ENCODE measurements around the gene KRTAP6-2. TPM values are rescaled to one million over a fixed set of nuclear protein-coding genes. Genes with fewer than 3 reads are reported as not detected.
A peak's percentile ranks its signal among the peaks of the same experiment; 100 is the strongest.

KRTAP6-2 gene
- total RNA-seq, 4 donors from 2014 or later = not detected

DNA sequence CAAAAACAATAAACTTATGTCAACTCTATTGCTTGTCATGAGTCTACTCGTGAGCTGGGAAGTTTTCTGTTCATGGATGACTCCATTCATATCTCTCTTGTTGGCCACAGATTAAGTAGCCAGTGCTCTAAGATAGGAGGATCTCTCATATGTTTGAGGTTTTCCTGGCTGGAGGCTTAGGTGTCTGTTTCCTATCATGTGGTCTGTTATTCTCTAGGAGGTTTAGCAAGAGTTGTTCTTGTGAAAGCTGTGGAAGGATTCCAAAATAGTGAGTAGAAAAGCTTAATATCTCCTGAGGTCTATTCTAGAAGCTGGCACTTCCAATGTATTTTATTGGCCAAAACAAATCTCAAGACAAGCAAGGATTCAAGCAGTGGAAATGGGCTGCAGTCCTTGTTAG is 30.5 kb upstream of the KRTAP6-2 start:
- no peak overlapping the region for H3K4me3 ChIP-seq
- no peaks in the 10 kb centered on the region for H3K36me3 ChIP-seq
- WGBS, 2 donors = 49 to 58% methylated on average over 1 of the region's 1 CpG
- no peak overlapping the region for H3K27ac ChIP-seq
- DNase-seq (ENCODE audit: low spot score in 2 of 2) = peak in 1 of 2 donors; percentile 15
- H3K9me3 ChIP-seq = peaks cover 0 to 8% (median 0%) of the 10 kb centered on the region in 4 donors
- no peaks in the 10 kb centered on the region for H3K27me3 ChIP-seq
- H3K4me1 ChIP-seq = no peaks in the 10 kb centered on the region
- TF ChIP-seq POLR2A (IDR thresholded peaks at IDR 0.05) = no peak
- no peak for TF ChIP-seq CTCF (IDR thresholded peaks at IDR 0.05)
- TF ChIP-seq EP300 (IDR thresholded peaks at IDR 0.05) = no peak

- no peaks in the 10 kb centered on the region for H3K27me3 ChIP-seq
Observed at GRCh38 chr21:30628109-30628508, 29.4 kb upstream of the KRTAP6-2 start.

GRCh38 chr21:30625449-30626165 is 26.9 kb upstream of the KRTAP6-2 start:
- Histone ChIP-seq H3K36me3 (no peaks in the 10 kb centered on the region), H3K4me3 (no peak overlapping the region), H3K27ac (no peak overlapping the region), H3K4me1 (no peaks in the 10 kb centered on the region), H3K9me3 (peaks cover 0 to 8% (median 0%) of the 10 kb centered on the region in 4 donors), H3K27me3 (no peaks in the 10 kb centered on the region)
- WGBS, 2 donors = 65 to 77% methylated on average over 3 to 4 of the region's 4 CpGs
- no peak for TF ChIP-seq CTCF (IDR thresholded peaks at IDR 0.05)
- peak in 1 of 2 donors; percentile 16 for DNase-seq (ENCODE audit: low spot score in 2 of 2)

More at GRCh38 chr21:30628109-30628508, 29.4 kb upstream of the KRTAP6-2 start:
- Histone ChIP-seq H3K36me3 (no peaks in the 10 kb centered on the region), H3K9me3 (peaks cover 0 to 8% (median 0%) of the 10 kb centered on the region in 4 donors), H3K4me1 (no peaks in the 10 kb centered on the region), H3K4me3 (no peak overlapping the region), H3K27ac (no peak overlapping the region)
- DNase-seq (ENCODE audit: low spot score in 2 of 2) = no peak
- TF ChIP-seq POLR2A (IDR thresholded peaks at IDR 0.05) (no peak), EP300 (IDR thresholded peaks at IDR 0.05) (no peak), CTCF (IDR thresholded peaks at IDR 0.05) (no peak)
- WGBS, 2 donors = 74 to 89% methylated on average over 4 of the region's 4 CpGs

- Histone ChIP-seq H3K27ac (no peak overlapping the region), H3K36me3 (no peaks in the 10 kb centered on the region), H3K4me3 (no peak overlapping the region), H3K27me3 (no peaks in the 10 kb centered on the region), H3K9me3 (peaks cover 0 to 8% (median 0%) of the 10 kb centered on the region in 4 donors), H3K4me1 (no peaks in the 10 kb centered on the region)
- TF ChIP-seq EP300 (IDR thresholded peaks at IDR 0.05) (no peak), CTCF (IDR thresholded peaks at IDR 0.05) (no peak), POLR2A (IDR thresholded peaks at IDR 0.05) (no peak)
- 91 to 92% methylated on average over 3 of the region's 3 CpGs for WGBS, 2 donors
- no peak for DNase-seq (ENCODE audit: low spot score in 2 of 2)
Observed at GRCh38 chr21:30623362-30623761, 24.7 kb upstream of the KRTAP6-2 start.

DNA sequence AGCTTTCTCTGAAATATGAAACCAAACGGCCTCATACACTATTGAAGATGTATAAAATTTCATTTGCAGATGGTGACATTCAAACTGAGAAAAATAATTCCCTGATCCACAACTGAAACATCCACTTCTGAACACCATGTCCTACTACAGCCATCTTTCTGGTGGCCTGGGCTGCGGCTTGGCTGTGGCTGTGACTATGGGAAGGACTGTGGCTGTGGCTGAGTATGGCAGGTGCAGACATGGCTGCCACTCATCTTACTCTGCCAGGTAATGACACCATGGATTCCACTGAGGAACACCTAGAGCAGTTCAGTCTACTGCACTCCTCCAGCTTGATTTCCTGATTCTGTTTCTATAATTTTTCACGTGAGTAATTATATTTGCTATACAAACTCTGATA is 21.8 kb upstream of the KRTAP6-2 start, which contains the start of gene KRTAP20-4:
TSS of gene KRTAP20-4 (plus strand) at position 106 of the 400 bp plus-strand sequence.
- Histone ChIP-seq H3K9me3 (peaks cover 0 to 7% (median 0%) of the 10 kb centered on the region in 4 donors), H3K4me3 (no peak within 1 kb of the TSS), H3K36me3 (no peaks in the 10 kb centered on the region), H3K27ac (no peak within 1 kb of the TSS), H3K4me1 (no peaks in the 10 kb centered on the region), H3K27me3 (no peaks in the 10 kb centered on the region)
- 79 to 83% methylated on average over 3 of the region's 3 CpGs for WGBS, 2 donors
- no peak for DNase-seq (ENCODE audit: low spot score in 2 of 2)
- TF ChIP-seq POLR2A (IDR thresholded peaks at IDR 0.05) (no peak), EP300 (IDR thresholded peaks at IDR 0.05) (no peak), CTCF (IDR thresholded peaks at IDR 0.05) (no peak)
